ENCODE measurements around the gene INTS1.

Gene INTS1

DNA sequence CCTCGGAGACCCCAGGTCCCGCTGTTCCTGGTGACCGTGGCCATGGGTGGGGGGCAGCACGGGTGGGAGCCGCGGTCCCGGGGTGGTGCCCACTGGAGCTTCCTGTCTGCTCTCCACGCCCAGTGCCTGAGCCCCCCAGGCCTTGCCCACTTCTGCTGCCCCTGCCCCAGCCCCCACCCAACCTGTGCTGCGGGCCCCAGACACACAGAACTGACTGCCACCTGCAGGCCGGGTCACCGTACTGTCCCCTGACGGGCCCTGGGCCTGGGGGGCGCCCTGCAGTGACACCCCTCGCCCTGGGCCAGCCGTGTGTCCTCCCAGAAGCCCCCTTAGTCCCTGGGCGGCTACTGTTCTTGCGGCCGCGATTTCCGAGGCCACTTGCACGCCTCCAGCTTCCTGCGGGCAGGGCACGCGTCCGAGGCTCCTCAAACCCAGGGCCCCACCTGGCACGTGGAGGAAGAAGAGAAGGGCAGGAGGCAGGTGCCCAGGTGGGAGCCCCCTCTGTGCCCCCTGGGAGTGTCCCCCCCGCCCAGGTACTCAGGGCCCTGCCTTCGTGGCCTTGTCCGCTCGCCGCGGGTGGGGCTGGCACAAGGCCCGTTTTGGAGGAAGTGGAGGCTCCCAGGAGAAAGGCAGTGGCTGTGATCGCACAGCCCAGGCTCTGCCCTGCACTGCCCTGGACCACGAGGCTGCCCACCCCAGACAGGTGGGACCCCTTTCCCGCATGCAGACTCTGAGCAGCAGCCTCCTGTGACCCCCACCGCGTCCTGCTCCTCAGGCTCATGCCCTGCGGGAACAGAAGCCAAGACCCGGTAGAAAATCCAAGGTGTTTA is 41.4 kb upstream of the INTS1 start:
- no peak overlapping the region for H3K4me3 Mint-ChIP-seq
- no peaks in the 10 kb centered on the region for H3K9me3 Mint-ChIP-seq
- peaks cover 44% of the 10 kb centered on the region for H3K36me3 Mint-ChIP-seq (ENCODE audit: low read depth)
- peaks cover 14% of the 10 kb centered on the region for H3K4me1 Mint-ChIP-seq (ENCODE audit: low read depth)
- H3K27ac Mint-ChIP-seq: peak overlapping the region; percentile 64
- intact Hi-C loops (cut with micrococcal nuclease): no loop called here
- H3K27me3 Mint-ChIP-seq: peaks cover 1% of the 10 kb centered on the region

DNA sequence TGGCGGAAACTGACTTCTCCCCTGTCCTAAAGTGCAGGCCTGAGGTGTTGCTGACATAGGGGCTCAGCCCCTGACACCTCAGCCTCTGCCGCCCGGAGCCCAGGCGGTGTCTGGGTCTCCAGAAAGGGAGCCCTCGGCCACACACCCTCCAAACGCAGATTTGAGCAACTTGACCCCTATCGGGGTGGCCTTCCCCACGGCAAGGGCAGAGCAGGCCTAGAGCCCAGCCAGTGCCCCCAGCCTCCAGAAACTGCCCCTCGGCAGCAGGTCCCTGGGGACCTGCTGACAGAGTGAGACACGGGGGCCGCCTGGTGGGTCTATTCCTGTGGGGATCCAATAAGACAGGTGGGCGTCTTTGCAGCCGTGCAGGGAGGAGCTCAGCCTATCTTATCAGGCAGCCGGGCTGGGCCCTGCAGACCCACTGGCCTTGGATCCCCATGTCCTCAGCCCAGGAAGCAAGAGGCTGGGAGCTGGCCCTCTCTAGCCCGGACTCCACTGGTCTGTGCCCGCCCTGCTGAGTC is 40.8 kb upstream of the INTS1 start:
- H3K4me1 Mint-ChIP-seq (ENCODE audit: low read depth): peaks cover 14% of the 10 kb centered on the region
- H3K36me3 Mint-ChIP-seq (ENCODE audit: low read depth): peaks cover 51% of the 10 kb centered on the region
- H3K4me3 Mint-ChIP-seq: no peak overlapping the region
- peaks cover 1% of the 10 kb centered on the region for H3K27me3 Mint-ChIP-seq
- H3K27ac Mint-ChIP-seq: no peak overlapping the region
- H3K9me3 Mint-ChIP-seq: no peaks in the 10 kb centered on the region
- intact Hi-C loops (cut with micrococcal nuclease): no loop called here

DNA sequence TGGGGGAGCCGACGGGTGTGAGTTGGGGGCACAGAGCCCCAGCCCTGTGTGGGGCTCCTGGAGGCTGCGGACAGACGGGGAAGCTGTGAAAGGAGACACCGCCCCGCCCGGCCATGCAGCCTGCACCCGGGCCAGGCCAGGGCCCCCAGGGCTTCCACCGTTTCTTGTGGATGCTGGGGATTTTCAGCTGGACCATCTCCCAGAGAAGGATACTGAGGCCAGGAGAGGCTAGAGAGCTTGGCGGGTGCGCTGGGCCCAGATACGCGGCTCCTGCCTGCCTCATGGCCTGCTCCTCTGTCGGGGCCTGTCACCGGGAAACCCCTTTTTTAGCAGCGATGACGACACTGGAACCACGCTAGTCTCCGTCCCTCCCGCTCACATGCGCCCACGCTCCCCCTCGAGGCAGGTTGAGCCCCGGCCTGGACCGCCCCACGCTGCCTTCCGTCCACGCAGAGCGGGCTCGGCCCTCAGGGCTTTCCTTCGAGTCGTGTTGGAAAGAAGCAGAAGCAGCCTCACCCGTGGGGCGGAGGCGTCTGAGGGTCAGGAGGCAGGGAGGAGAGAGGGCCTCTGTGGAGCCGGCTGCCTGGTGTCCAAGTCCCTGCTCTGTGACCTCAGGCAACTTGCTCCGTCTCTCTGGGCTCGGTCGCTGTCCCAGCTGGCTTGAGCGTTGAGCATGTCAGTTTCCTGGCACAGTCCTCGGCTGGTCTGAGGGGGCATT is 40.1 kb upstream of the INTS1 start:
- Mint-ChIP-seq H3K36me3 (ENCODE audit: low read depth) (peaks cover 57% of the 10 kb centered on the region), H3K27ac (peak overlapping the region; percentile 14), H3K4me3 (no peak overlapping the region), H3K9me3 (no peaks in the 10 kb centered on the region), H3K4me1 (ENCODE audit: low read depth) (peaks cover 14% of the 10 kb centered on the region), H3K27me3 (peaks cover 1% of the 10 kb centered on the region)
- intact Hi-C loops (cut with micrococcal nuclease): no loop called here

DNA sequence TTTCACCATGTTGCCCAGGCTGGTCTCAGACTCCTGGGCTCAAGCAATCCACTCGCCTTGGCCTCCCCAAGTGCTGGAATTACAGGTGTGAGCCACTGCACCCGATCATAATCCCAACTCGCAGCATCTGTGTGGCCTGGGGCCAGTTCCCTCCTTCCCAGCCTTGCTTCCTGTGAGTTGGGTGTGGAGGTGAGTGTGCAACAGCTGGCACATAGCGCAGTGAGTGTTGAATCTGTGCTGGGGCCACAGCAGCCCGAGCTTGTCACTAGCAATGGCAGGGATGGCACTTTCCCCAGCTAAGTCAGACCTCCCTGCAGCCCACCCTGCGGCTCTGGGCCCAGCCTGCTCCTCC is 39.6 kb upstream of the INTS1 start:
- Mint-ChIP-seq H3K4me3 (no peak overlapping the region), H3K27me3 (peaks cover 1% of the 10 kb centered on the region), H3K36me3 (ENCODE audit: low read depth) (peaks cover 62% of the 10 kb centered on the region), H3K4me1 (ENCODE audit: low read depth) (peaks cover 14% of the 10 kb centered on the region), H3K9me3 (no peaks in the 10 kb centered on the region), H3K27ac (peak overlapping the region; percentile 14)
- intact Hi-C loops (cut with micrococcal nuclease): no loop called here

DNA sequence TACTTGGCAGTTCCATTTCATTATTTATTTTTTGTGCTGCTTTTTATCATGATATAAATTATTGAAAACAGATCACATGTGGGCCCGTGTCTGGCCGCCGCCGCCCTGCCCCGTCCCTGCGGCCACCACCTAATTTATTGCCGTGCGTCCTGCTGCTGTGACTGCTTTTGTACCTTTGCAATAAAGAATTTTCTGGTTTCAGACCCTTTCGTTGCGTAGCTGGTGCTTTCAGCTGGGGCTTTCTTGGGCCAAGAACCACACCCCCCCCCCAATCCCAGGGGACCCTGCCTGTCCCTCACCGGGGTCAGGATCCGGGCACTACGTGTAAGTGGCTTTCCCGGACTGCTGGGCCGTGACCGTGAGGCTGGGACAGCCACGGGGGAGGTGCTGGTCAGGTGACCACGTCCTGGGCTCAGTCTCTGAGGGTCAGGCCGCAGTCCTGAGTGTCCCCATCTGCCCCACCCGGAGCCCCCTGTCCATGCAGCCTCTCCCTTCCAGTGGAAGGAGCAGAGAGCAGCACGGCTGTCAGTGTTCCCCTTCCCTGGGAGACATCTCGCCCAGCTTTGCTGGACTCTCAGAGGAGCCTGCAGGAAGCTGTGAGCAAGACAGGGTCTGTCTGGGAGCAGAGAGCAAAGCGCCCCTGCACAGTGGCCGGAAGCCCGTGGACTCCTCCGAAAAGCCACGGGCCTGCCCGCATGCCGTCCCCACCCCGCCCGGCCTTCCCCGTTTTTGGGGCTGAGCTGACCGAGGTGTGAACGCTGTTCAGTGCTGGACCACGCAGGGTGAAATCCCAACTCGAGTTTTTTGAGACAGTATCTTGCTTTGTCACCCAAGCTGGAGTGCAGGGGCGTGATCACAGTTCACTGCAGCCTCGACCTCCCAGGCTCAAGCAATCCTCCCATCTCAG is 38.9 kb upstream of the INTS1 start:
- Mint-ChIP-seq H3K27ac (peak overlapping the region; percentile 14), H3K9me3 (no peaks in the 10 kb centered on the region), H3K27me3 (no peaks in the 10 kb centered on the region), H3K4me1 (ENCODE audit: low read depth) (peaks cover 10% of the 10 kb centered on the region), H3K36me3 (ENCODE audit: low read depth) (peaks cover 66% of the 10 kb centered on the region), H3K4me3 (no peak overlapping the region)
- intact Hi-C loops (cut with micrococcal nuclease): no loop called here

DNA sequence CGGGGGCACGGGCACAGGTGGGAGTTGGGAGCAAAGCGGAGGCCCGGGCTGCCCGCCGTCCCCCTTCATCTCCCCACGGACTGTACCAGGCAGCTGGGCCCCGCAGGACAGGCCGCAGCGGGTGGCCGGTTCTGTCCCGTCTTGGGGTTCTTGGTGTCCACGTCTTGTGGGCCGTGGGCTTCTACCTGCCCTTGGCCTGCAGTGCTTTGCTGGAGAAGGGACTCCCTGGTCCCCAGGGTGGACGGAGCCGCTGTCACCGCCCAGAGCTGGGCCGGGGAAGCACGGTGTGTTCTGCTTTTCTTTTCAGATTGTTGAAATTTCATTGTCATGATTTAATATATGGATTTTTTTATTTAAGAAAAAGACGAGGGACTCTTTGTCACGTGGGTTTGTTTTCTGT is 38.1 kb upstream of the INTS1 start:
- H3K27me3 Mint-ChIP-seq: no peaks in the 10 kb centered on the region
- peaks cover 74% of the 10 kb centered on the region for H3K36me3 Mint-ChIP-seq (ENCODE audit: low read depth)
- H3K27ac Mint-ChIP-seq: no peak overlapping the region

DNA sequence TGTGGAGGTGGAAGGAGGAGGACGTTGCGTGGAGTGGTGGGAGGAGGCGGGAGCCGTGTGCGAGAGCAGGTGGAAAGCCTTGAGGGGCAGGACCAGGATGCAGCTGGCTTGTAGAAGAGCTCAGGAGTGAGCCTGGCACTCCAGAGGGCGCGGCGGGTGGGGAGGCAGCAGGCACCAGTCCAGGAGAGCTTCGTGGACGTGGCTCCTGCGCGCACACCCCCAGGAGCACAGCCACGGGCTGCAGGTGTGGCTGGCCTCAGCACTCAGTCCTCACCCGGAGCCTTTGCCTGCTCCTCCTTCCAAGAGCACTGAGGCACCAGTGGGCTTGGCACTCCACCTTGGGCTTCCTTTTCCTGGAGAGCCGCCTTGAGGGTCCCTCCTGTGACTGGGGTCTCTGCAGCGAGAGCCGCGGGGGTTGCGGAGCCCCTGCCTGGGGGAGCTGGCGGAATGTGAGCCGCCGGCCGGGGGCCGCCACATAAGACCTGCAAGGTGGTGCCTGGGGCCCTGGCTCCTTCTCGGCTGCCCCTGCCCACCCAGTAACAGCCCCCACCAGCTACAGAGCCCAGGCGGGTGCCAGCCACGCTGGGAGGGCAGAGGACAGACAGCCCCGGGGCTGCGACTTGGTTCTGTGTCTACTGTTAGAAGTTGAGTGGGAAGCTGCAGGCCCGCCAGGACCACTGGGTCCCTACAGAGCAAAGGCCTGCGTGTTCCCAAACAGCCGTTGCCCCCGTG is 37.4 kb upstream of the INTS1 start:
- intact Hi-C loops (cut with micrococcal nuclease): no loop called here
- Mint-ChIP-seq H3K36me3 (ENCODE audit: low read depth) (peaks cover 81% of the 10 kb centered on the region), H3K4me1 (ENCODE audit: low read depth) (peaks cover 20% of the 10 kb centered on the region), H3K4me3 (no peak overlapping the region), H3K27me3 (no peaks in the 10 kb centered on the region), H3K9me3 (no peaks in the 10 kb centered on the region), H3K27ac (no peak overlapping the region)

More for the DNA sequence above, 38.1 kb upstream of the INTS1 start:
- Mint-ChIP-seq H3K4me1 (ENCODE audit: low read depth) (peaks cover 15% of the 10 kb centered on the region), H3K4me3 (no peak overlapping the region), H3K9me3 (no peaks in the 10 kb centered on the region)
- intact Hi-C loops (cut with micrococcal nuclease): no loop called here

DNA sequence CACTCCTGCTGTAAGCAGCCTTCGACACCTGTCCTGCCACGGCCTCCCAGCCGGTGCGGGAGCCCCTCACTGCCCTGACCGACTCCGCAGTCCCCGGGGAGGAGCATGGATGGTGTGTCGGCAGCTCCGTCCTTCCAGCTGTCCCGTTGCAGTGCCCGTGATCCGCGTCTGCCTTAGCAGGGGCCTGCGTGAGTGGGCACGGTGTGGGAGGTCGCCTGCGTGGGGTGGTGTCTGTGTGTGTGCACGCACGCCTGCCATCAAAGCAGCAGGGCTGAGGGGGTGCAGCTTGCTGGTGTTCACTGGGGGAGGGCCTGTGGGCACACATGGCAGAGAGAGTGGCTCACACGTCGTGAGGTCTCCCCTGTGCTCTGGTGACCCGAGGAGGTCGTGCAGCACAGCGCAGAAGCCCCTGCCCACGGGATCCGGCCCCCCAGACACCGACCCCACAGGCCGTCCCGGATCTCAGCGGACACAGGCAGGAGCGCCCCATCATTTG is 36.6 kb upstream of the INTS1 start:
- Mint-ChIP-seq H3K36me3 (ENCODE audit: low read depth) (peaks cover 89% of the 10 kb centered on the region), H3K9me3 (no peaks in the 10 kb centered on the region), H3K27ac (no peak overlapping the region), H3K27me3 (no peaks in the 10 kb centered on the region), H3K4me1 (ENCODE audit: low read depth) (peaks cover 23% of the 10 kb centered on the region), H3K4me3 (no peak overlapping the region)
- intact Hi-C loops (cut with micrococcal nuclease): no loop called here

DNA sequence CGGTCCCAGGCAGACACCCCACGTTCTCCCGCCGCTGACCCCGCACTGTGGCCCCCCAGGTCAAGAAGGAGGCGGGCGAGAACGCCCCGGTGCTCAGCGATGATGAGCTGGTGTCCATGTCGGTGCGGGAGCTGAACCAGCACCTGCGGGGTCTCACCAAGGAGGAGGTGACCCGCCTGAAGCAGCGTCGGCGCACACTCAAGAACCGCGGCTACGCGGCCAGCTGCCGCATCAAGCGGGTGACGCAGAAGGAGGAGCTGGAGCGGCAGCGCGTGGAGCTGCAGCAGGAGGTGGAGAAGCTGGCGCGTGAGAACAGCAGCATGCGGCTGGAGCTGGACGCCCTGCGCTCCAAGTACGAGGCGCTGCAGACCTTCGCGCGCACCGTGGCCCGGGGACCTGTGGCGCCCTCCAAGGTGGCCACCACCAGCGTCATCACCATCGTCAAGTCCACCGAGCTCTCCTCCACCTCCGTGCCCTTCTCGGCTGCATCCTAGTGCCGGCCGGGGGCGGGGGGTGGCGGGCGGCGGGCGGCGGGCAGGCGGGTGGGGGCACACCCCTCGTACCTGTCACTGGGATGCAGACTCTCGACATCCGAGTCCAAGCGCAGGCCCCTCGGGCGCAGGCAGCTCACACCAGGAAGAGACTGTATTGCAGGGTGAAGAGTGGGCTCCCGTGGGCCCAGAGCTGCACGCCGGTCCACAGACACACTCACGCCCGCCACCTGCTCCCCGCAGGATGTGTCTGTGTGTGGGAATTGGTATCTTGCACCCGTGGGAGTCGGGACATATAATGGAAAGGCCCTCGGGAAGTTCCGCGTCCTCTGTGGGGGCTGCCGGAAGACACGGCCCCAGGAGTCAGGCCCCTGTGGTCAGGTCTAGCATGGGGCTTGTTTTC is 35.9 kb upstream of the INTS1 start:
- Mint-ChIP-seq H3K27ac (no peak overlapping the region), H3K4me1 (ENCODE audit: low read depth) (peaks cover 25% of the 10 kb centered on the region), H3K36me3 (ENCODE audit: low read depth) (peaks cover 96% of the 10 kb centered on the region), H3K27me3 (no peaks in the 10 kb centered on the region), H3K9me3 (no peaks in the 10 kb centered on the region), H3K4me3 (no peak overlapping the region)
- intact Hi-C loops (cut with micrococcal nuclease): no loop called here

DNA sequence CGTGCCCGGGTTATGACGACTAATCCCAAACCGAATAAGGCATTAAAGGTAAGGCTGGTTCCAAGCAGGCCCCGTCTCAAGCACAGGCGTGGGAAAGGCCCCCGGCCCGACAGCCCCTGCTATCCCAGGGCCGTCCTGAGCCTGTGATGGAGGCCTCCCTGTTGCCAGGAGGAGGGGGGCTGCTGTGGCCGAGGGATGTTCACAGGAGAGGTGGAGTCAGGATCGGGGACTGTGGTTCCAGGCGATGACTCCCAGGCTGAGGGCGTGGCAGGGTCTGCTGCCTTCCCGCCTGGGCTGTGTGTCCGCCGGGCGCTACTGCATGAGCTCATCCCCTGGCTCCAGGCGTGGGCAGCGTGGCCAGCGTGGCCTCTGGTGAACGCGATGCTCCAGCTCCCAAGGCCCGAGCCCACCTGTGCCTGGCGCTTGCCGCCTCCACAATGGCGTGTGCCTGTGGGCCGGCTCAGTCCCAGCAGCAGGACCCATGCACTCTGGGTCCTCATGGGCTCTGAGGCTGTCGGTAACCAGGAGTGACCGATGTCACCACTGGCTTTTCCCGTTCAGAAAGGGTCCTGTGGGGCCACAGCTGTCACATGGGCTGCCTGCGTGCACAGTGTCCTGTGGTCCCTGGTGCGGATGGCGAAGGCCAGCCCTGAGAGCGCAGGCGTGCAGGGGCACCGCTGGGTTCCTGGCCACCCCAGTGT is 35.1 kb upstream of the INTS1 start:
- H3K4me1 Mint-ChIP-seq (ENCODE audit: low read depth): peaks cover 32% of the 10 kb centered on the region
- no peaks in the 10 kb centered on the region for H3K27me3 Mint-ChIP-seq
- H3K4me3 Mint-ChIP-seq: no peak overlapping the region
- intact Hi-C loops (cut with micrococcal nuclease): no loop called here
- H3K36me3 Mint-ChIP-seq (ENCODE audit: low read depth): peaks cover 97% of the 10 kb centered on the region
- H3K27ac Mint-ChIP-seq: no peak overlapping the region
- no peaks in the 10 kb centered on the region for H3K9me3 Mint-ChIP-seq

DNA sequence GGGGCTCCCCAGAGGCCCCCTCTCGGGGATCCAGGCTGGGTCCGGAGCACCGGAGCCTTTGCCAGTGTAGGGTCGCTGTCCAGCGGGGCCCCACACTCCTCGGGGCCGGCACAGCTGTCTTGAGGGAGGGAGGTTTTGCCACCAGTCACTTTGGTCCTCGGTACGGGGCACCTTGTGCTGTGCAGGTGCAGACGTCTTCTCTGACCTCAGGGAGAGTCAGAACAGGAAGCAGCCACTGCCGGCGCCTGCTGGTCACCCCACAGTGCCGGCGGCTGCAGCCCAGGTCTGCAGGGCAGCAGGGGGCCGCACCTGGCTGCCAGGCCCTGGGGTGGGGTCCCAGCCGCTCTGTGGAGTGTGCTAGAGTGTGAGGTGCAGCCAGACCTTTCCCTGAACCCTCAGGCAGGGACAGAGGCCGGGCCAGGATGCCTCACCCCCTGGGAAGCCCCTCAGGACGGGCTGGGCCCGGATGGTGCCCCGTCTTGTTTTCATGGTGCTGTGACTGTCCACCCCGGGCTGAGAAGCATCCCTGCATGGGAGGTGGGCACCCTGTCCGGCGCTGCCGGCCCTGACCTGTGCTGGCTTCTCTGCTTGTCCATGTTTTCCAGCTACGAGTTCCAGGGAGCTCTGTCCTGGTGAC is 34.5 kb upstream of the INTS1 start:
- H3K36me3 Mint-ChIP-seq (ENCODE audit: low read depth): peaks cover 97% of the 10 kb centered on the region
- intact Hi-C loops (cut with micrococcal nuclease): no loop called here
- no peak overlapping the region for H3K27ac Mint-ChIP-seq
- H3K9me3 Mint-ChIP-seq: no peaks in the 10 kb centered on the region
- H3K27me3 Mint-ChIP-seq: no peaks in the 10 kb centered on the region
- peaks cover 39% of the 10 kb centered on the region for H3K4me1 Mint-ChIP-seq (ENCODE audit: low read depth)
- no peak overlapping the region for H3K4me3 Mint-ChIP-seq

All from dendritic cell treated with granulocyte-macrophage colony-stimulating factor and Interleukin-4, amounts not matched to agents 40 ng/mL and 50 ng/mL, for 4 days (primary cell).